SK-N-SH (cell line): ENCODE measurements around the gene TFDP2.

Source experiments
- CTCF ChIP-seq: fragments of 200-600 bp; sonication (generic); IDR thresholded peaks from 2 replicates; pipeline ENCODE4 v1.6.1; 2017; ENCODE audit warnings: antibody characterized with exemption, mild to moderate bottlenecking, moderate library complexity
- FOXM1 ChIP-seq: IDR thresholded peaks from 2 replicates; pipeline ENCODE4 v1.4.0; 2012; ENCODE audit warnings: low read depth, mild to moderate bottlenecking
- GABPA ChIP-seq: IDR thresholded peaks from 2 replicates; pipeline ENCODE4 v1.4.0; 2012; ENCODE audit warnings: low read depth, mild to moderate bottlenecking
- NFIC ChIP-seq: IDR thresholded peaks from 2 replicates; pipeline ENCODE4 v1.4.0; 2012; ENCODE audit warnings: borderline replicate concordance
- RAD21 ChIP-seq: IDR thresholded peaks from 2 replicates; pipeline ENCODE4 v1.6.1; 2012; ENCODE audit warnings: mild to moderate bottlenecking, low read length
- RXRA ChIP-seq: IDR thresholded peaks from 2 replicates; pipeline ENCODE4 v1.4.0; 2012; ENCODE audit warnings: low read depth, mild to moderate bottlenecking, borderline replicate concordance
- TCF12 ChIP-seq: IDR thresholded peaks from 2 replicates; pipeline ENCODE4 v1.4.0; 2012
- USF2 ChIP-seq: fragments of 150-350 bp; IDR thresholded peaks from 2 replicates; pipeline ENCODE4 v1.6.1; 2017; ENCODE audit warnings: antibody characterized with exemption, low read length, low read depth, borderline replicate concordance

GRCh38 chr3:142105991-142106390 lies 43.4 kb downstream of the TFDP2 start:
- TF ChIP-seq CTCF (no peak), USF2 (no peak), TCF12 (no peak), GABPA (no peak), NFIC (no peak), FOXM1 (no peak), RXRA (no peak), RAD21 (no peak)
